Thyroid gland (tissue), 4 donors: ENCODE data around the gene PTPRZ1. TPM values are rescaled to one million over a fixed set of nuclear protein-coding genes. Genes with fewer than 3 reads are reported as not detected.

Source experiments
- DNase-seq, 2 donors: peaks; one replicate each; pipeline ENCODE4 v3.0.0-alpha.2; 2019
- H3K27ac ChIP-seq, 3 donors: fragments of 200-600 bp; sonication (generic); 1 replicate in 2 of 3; 2 replicates in 1 of 3; pipeline ENCODE4 v1.5.1; 2016 to 2019; ENCODE audit warnings: mild to moderate bottlenecking in 1 of 3, moderate library complexity in 1 of 3
- H3K27me3 ChIP-seq: fragments of 200-600 bp; sonication (generic); one replicate; pipeline ENCODE4 v1.5.1; 2019
- H3K36me3 ChIP-seq, 2 donors: fragments of 200-600 bp; sonication (generic); one replicate each; pipeline ENCODE4 v1.5.1; 2016 to 2019
- H3K4me1 ChIP-seq, 2 donors: fragments of 200-600 bp; sonication (generic); one replicate each; pipeline ENCODE4 v1.5.1; 2017 to 2019
- H3K4me3 ChIP-seq, 3 donors: fragments of 200-600 bp; sonication (generic); replicated peaks in 1 of 3; 1 replicate in 2 of 3; 2 replicates in 1 of 3; pipeline ENCODE4 v1.5.1; 2016; ENCODE audit warnings: mild to moderate bottlenecking in 1 of 3
- H3K9me3 ChIP-seq: fragments of 200-600 bp; sonication (generic); one replicate; pipeline ENCODE4 v1.5.1; 2017
- POLR2A ChIP-seq, 2 donors: fragments of 450-650 bp; IDR thresholded peaks; one replicate each; pipeline ENCODE4 v1.6.1; 2017; ENCODE audit warnings: antibody characterized with exemption in 2 of 2, mild to moderate bottlenecking in 2 of 2, moderate library complexity in 1 of 2
- WGBS, 2 donors: methylation state at CpG; one replicate each; pipeline ENCODE4 v1.1.5; 2017; 5-methylcytosine and 5-hydroxymethylcytosine counted together
- intact Hi-C: fragments of 100-400 bp; cut with DNase I; formaldehyde crosslinking; loops from one replicate; pipeline ENCODE4 v1.15.1; 2023
- total RNA-seq, 4 donors: library from RNA; depleted of rRNA; stranded (reverse); fragments of >200 nt; gene quantifications; one replicate each; pipeline ENCODE4 v1.2.3, GENCODE V29; 2016
- TF ChIP-seq, protein P1 (sequence below), 6 experiments: fragments of 200-600 bp in 3 of 6; fragments of 450-650 bp in 3 of 6; sonication (generic) in 3 of 6; IDR thresholded peaks; one replicate each; pipeline ENCODE4 v1.5.1; 2016 to 2019; ENCODE audit warnings: antibody characterized with exemption in 6 of 6, mild to moderate bottlenecking in 2 of 6, inconsistent platforms in 1 of 6, moderate library complexity in 1 of 6

The PTPRZ1 gene
- total RNA-seq, 4 donors from 2014 or later = 0.10 to 0.67 (median 0.11) TPM; not detected in 1

DNA sequence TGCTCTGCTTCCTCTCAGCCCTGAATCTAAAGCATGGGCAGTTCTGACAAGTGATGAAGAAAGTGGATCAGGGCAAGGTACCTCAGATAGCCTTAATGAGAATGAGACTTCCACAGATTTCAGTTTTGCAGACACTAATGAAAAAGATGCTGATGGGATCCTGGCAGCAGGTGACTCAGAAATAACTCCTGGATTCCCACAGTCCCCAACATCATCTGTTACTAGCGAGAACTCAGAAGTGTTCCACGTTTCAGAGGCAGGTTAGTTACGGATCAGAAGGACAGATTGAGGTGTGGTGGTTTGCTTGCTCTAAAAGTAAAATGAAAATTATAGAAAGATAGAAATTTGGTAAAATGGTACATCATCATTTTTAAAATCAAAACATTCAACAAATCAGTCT, 140.7 kb downstream of the PTPRZ1 start:
- Histone ChIP-seq H3K9me3 (no peaks in the 10 kb centered on the region), H3K27me3 (no peaks in the 10 kb centered on the region), H3K4me1 (no peaks in the 10 kb centered on the region), H3K27ac (no peak overlapping the region), H3K4me3 (no peak overlapping the region), H3K36me3 (no peaks in the 10 kb centered on the region)
- intact Hi-C loops = no loop called here
- no peak for DNase-seq
- TF ChIP-seq, protein P1, sequence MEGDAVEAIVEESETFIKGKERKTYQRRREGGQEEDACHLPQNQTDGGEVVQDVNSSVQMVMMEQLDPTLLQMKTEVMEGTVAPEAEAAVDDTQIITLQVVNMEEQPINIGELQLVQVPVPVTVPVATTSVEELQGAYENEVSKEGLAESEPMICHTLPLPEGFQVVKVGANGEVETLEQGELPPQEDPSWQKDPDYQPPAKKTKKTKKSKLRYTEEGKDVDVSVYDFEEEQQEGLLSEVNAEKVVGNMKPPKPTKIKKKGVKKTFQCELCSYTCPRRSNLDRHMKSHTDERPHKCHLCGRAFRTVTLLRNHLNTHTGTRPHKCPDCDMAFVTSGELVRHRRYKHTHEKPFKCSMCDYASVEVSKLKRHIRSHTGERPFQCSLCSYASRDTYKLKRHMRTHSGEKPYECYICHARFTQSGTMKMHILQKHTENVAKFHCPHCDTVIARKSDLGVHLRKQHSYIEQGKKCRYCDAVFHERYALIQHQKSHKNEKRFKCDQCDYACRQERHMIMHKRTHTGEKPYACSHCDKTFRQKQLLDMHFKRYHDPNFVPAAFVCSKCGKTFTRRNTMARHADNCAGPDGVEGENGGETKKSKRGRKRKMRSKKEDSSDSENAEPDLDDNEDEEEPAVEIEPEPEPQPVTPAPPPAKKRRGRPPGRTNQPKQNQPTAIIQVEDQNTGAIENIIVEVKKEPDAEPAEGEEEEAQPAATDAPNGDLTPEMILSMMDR (IDR thresholded peaks at IDR 0.05) = no peak
- no peak for TF ChIP-seq POLR2A (IDR thresholded peaks at IDR 0.05)
- WGBS, 2 donors = 84 to 85% methylated on average over 3 of the region's 3 CpGs

DNA sequence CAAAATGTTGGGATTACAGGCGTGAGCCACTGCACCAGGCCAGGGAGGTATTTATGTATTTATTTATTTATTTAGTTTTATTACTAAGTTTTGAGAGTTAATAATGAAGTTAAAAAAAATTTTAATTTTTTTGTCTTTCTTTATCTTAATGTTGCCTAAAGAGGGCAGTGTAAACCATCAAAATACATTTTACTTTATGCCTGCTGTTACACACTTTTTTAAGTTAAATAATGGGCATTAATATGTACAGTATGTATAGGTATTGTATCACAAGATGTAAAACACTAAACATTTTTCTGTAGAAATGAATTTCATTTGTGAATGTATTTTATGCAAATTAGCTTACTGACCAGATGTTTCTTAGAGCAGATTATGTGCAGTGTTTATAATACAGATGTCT, 141.7 kb downstream of the PTPRZ1 start:
- Histone ChIP-seq H3K4me1 (no peaks in the 10 kb centered on the region), H3K36me3 (no peaks in the 10 kb centered on the region), H3K9me3 (no peaks in the 10 kb centered on the region), H3K27ac (no peak overlapping the region), H3K27me3 (no peaks in the 10 kb centered on the region), H3K4me3 (no peak overlapping the region)
- 93 to 97% methylated on average over 1 of the region's 1 CpG for WGBS, 2 donors
- intact Hi-C loops = no loop called here
- TF ChIP-seq POLR2A (IDR thresholded peaks at IDR 0.05) = no peak
- TF ChIP-seq, protein P1 (IDR thresholded peaks at IDR 0.05) = no peak
- no peak for DNase-seq

DNA sequence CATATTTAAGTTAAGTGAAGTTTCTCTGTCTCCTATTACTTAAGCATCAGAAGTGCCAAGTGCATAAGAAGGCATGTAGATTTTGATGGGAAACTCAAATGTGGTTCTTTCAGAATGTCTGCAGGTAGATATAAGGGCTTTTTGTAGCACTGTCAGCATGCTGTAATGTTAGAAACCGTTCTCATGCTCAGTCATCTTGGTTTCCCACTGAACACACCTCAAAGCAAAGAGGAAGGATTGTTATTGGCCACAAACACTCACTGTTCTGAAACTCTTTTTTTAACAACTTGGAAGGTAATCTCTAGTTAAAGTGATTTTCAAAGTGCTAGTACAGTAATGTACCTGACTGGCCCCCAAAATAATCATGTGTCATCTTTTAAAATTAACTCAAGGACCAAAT, 145.1 kb downstream of the PTPRZ1 start:
- Histone ChIP-seq H3K9me3 (no peaks in the 10 kb centered on the region), H3K4me1 (no peaks in the 10 kb centered on the region), H3K4me3 (no peak overlapping the region), H3K27ac (no peak overlapping the region), H3K27me3 (no peaks in the 10 kb centered on the region), H3K36me3 (no peaks in the 10 kb centered on the region)
- intact Hi-C loops = no loop called here
- 50 to 72% methylated on average over 1 of the region's 1 CpG for WGBS, 2 donors
- no peak for DNase-seq
- TF ChIP-seq, protein P1 (IDR thresholded peaks at IDR 0.05) = no peak
- no peak for TF ChIP-seq POLR2A (IDR thresholded peaks at IDR 0.05)

DNA sequence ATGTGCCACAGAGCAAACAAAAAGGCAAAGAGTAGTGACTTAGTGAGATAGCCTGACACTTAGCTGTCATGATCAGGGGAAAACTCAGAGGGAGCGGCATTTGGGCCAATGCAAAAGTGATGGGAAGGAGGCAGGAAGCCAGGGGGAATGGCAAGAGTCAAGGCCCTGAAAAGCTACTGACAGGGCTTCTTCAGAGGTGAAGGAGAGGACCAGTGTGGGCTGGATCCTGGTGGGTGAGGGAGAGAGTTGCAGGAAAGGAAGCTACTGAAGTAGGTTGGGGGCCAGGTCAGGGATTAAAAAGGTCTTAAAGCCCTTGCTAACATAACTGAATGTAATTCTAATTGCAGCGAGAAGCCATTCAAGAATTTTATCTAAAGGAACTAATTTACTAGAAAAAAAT, 154.1 kb downstream of the PTPRZ1 start:
- intact Hi-C loops = no loop called here
- 88 to 90% methylated on average over 2 of the region's 2 CpGs for whole genome bisulfite sequencing, 2 donors
- H3K27ac ChIP-seq = no peak overlapping the region
- no peak for DNase-seq
- H3K4me1 ChIP-seq = no peaks in the 10 kb centered on the region
- H3K4me3 ChIP-seq = no peak overlapping the region
- H3K9me3 ChIP-seq = no peaks in the 10 kb centered on the region
- no peaks in the 10 kb centered on the region for H3K27me3 ChIP-seq
- TF ChIP-seq, protein P1 (IDR thresholded peaks at IDR 0.05) = no peak
- no peak for TF ChIP-seq POLR2A (IDR thresholded peaks at IDR 0.05)
- no peaks in the 10 kb centered on the region for H3K36me3 ChIP-seq

DNA sequence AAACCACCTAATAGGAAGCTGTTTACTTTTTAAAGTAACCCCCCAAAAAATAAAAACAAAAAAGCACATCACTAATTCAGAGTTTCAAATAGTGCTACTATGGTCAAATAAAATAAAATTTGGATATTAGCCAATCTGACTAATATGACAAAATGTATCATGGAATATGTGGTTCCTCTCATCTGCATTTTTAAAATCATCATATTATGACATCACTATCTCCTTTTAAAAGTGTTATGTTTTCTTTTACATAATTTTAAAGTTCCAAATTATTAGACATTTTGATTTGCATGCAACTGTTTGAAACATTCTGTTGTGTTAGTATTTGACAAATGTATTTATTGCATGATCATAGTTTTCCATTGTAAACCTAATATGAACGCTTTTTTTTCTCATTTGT, 160.7 kb downstream of the PTPRZ1 start:
- Histone ChIP-seq H3K27ac (no peak overlapping the region), H3K4me3 (no peak overlapping the region), H3K27me3 (no peaks in the 10 kb centered on the region), H3K4me1 (no peaks in the 10 kb centered on the region), H3K9me3 (no peaks in the 10 kb centered on the region), H3K36me3 (no peaks in the 10 kb centered on the region)
- no peak for DNase-seq
- no peak for TF ChIP-seq POLR2A (IDR thresholded peaks at IDR 0.05)
- TF ChIP-seq, protein P1 (IDR thresholded peaks at IDR 0.05) = no peak
- WGBS, 2 donors = 92% methylated on average over 1 of the region's 1 CpG
- intact Hi-C loops = no loop called here
